SK-N-MC (cell line): ENCODE data around the gene NPY5R.

Source experiments
- EZH2 ChIP-seq: fragments of 200-600 bp; sonication (generic); IDR thresholded peaks from one replicate; pipeline ENCODE4 v1.6.1; 2017; ENCODE audit warnings: antibody characterized with exemption
- POLR2AphosphoS5 ChIP-seq: IDR thresholded peaks from 2 replicates; pipeline ENCODE4 v1.6.1; 2012; ENCODE audit warnings: mild to moderate bottlenecking, low read depth, low read length, borderline replicate concordance

DNA sequence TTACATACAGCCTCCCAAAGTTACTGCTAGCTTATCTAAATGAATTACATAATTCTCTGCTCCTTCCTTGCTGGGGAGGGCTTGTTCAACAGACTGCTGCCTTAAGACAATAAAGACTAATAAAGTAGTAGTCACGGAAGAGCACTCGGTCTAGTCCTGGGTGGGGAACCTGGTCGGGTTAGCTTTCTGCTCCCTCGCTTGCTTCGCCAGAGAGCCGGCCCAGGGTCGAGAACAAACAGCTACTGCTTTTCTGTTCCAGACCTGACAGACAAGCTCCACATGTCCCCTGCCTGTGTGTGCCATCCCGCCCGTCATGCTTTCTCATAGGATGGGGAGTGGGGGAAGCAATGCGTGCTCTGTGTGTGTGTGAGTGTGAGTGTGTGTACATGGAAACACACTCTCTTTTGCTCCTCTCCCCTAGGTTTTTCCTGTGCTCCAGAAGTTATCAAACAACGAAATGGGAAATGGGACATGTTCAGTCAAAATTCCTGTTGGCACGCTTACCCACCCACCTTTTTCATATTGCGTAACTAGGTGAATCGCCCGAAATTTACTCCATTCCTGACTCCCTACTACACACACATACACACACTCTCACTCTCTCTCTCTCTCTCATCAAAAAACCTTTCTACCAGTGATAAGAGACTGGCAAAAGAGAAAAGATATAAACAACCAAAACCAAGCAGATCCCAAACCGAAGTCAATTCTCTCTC lies 12.6 kb upstream of the NPY5R start:
- no peak; the same call in 1 of the 2 replicates for TF ChIP-seq POLR2AphosphoS5
- no peak for TF ChIP-seq EZH2
